SU-DHL-6 (cell line): Measurements from ENCODE around the gene TMEM116.

Experiments used
- EZH2phosphoT487 ChIP-seq: fragments of 200-600 bp; sonication (generic), shearing (Covaris generic); conservative IDR thresholded peaks from 2 replicates; pipeline ENCODE4 v1.6.1; 2018; ENCODE audit warnings: mild to moderate bottlenecking, antibody characterized with exemption, low read length, moderate library complexity, mixed read lengths
- TF ChIP-seq, protein P1 (sequence below): fragments of 200-600 bp; sonication (generic); IDR thresholded peaks from one replicate; pipeline ENCODE4 v1.5.1; 2017; ENCODE audit warnings: antibody characterized with exemption, mild to moderate bottlenecking, low read length, moderate library complexity; ENCODE audit not compliant: insufficient read depth, poor library complexity, severe bottlenecking

DNA sequence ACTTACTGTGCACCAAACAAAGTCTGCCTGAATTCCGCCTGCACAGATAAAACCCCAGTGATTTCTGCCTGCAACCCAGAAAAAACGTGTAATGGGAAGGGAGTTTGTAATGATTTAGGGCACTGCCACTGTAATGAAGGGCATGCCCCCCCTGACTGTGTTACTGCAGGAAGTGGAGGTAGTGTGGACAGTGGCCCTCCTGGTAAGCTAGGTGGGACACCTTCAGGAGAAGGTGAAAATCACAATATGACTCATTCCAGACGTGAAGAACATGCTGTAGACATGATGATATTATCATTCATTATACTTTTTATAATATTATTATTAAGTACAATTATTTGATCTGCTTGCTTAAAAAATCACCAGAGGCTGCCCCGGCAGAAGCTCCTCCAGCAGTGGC lies 111.8 kb downstream of the TMEM116 start:
- TF ChIP-seq, protein P1, sequence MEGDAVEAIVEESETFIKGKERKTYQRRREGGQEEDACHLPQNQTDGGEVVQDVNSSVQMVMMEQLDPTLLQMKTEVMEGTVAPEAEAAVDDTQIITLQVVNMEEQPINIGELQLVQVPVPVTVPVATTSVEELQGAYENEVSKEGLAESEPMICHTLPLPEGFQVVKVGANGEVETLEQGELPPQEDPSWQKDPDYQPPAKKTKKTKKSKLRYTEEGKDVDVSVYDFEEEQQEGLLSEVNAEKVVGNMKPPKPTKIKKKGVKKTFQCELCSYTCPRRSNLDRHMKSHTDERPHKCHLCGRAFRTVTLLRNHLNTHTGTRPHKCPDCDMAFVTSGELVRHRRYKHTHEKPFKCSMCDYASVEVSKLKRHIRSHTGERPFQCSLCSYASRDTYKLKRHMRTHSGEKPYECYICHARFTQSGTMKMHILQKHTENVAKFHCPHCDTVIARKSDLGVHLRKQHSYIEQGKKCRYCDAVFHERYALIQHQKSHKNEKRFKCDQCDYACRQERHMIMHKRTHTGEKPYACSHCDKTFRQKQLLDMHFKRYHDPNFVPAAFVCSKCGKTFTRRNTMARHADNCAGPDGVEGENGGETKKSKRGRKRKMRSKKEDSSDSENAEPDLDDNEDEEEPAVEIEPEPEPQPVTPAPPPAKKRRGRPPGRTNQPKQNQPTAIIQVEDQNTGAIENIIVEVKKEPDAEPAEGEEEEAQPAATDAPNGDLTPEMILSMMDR, result no peak
- TF ChIP-seq EZH2phosphoT487, result no peak
